Naive B cell (primary cell): ENCODE results near the gene TFAP2A. TPM values are rescaled to one million over a fixed set of nuclear protein-coding genes. Genes with fewer than 3 reads are reported as not detected.

ENCODE experiments used
- ATAC-seq, 2 donors: fragments of 150-1000 bp; cut with Tn5 transposase; 2 replicates each; pipeline ENCODE4 v1.10.0; 2021; ENCODE audit warnings: low read depth in 2 of 2, mild to moderate bottlenecking in 2 of 2, moderate library complexity in 2 of 2
- DNase-seq: peaks from one replicate; pipeline ENCODE4 v3.0.0; 2022
- H3K27ac Mint-ChIP-seq, 6 donors: one replicate each; pipeline ENCODE4 v1.8.0; 2020 to 2022; ENCODE audit warnings: mild to moderate bottlenecking in 6 of 6, mixed read lengths in 6 of 6, moderate library complexity in 5 of 6, inconsistent platforms in 2 of 6
- H3K27me3 Mint-ChIP-seq, 3 donors: one replicate each; pipeline ENCODE4 v1.8.0; 2021 to 2022; ENCODE audit warnings: mixed read lengths in 3 of 3, mild to moderate bottlenecking in 1 of 3
- H3K36me3 Mint-ChIP-seq, 2 donors: one replicate each; pipeline ENCODE4 v1.8.0; 2020 to 2022; ENCODE audit warnings: mixed read lengths in 2 of 2, inconsistent platforms in 1 of 2, mild to moderate bottlenecking in 1 of 2
- H3K4me1 Mint-ChIP-seq, 3 donors: one replicate each; pipeline ENCODE4 v1.8.0; 2020 to 2022; ENCODE audit warnings: mixed read lengths in 3 of 3, inconsistent platforms in 1 of 3, mild to moderate bottlenecking in 1 of 3, moderate library complexity in 1 of 3
- H3K4me3 Mint-ChIP-seq, 8 donors: one replicate each; pipeline ENCODE4 v1.8.0; 2020 to 2022; ENCODE audit warnings: mild to moderate bottlenecking in 8 of 8, mixed read lengths in 8 of 8, moderate library complexity in 8 of 8, inconsistent platforms in 2 of 8
- H3K9me3 Mint-ChIP-seq, 7 donors: one replicate each; pipeline ENCODE4 v1.8.0; 2020 to 2022; ENCODE audit warnings: mixed read lengths in 7 of 7, mild to moderate bottlenecking in 5 of 7, inconsistent platforms in 2 of 7, moderate library complexity in 1 of 7
- polyA plus RNA-seq, 6 donors: library from polyadenylated mRNA; unstranded; fragments of 300-500 nt; fragmentation: Illumina TruSeq; gene quantifications; one replicate each; pipeline ENCODE4 v1.2.3, GENCODE V29; 2021; ENCODE audit warnings: low read depth in 6 of 6

TFAP2A gene
- polyA plus RNA-seq, 6 donors from 2014 or later, result not detected

- peak overlapping the region in 2 of 8 donors; percentile 0 to 50 for H3K4me3 Mint-ChIP-seq
Observed at GRCh38 chr6:10386756-10387654, 27.9 kb downstream of the TFAP2A start.

GRCh38 chr6:10386220-10386619, 28.7 kb downstream of the TFAP2A start:
- Mint-ChIP-seq H3K4me1 (peaks cover 5 to 14% (median 14%) of the 10 kb centered on the region in 3 donors), H3K27me3 (peaks cover 71 to 98% (median 91%) of the 10 kb centered on the region in 3 donors), H3K9me3 (peaks cover 10 to 57% (median 38%) of the 10 kb centered on the region in 7 donors), H3K36me3 (peaks cover 22 to 29% of the 10 kb centered on the region in 2 donors), H3K27ac (peak overlapping the region in 1 of 6 donors; percentile 39), H3K4me3 (peak overlapping the region in 1 of 8 donors; percentile 18)
- ATAC-seq (no peak), DNase-seq (no peak)

More at GRCh38 chr6:10386756-10387654, 27.9 kb downstream of the TFAP2A start:
- H3K4me1 Mint-ChIP-seq, result peaks cover 5 to 14% (median 13%) of the 10 kb centered on the region in 3 donors
- H3K36me3 Mint-ChIP-seq, result peaks cover 23 to 34% of the 10 kb centered on the region in 2 donors
- ATAC-seq, result no peak
- no peak for DNase-seq
- H3K9me3 Mint-ChIP-seq, result peaks cover 10 to 62% (median 41%) of the 10 kb centered on the region in 7 donors
- peaks cover 77 to 98% (median 91%) of the 10 kb centered on the region in 3 donors for H3K27me3 Mint-ChIP-seq
- peak overlapping the region in 1 of 6 donors; percentile 38 for H3K27ac Mint-ChIP-seq

- Mint-ChIP-seq H3K4me1 (peaks cover 5 to 14% (median 12%) of the 10 kb centered on the region in 3 donors), H3K9me3 (peaks cover 10 to 56% (median 36%) of the 10 kb centered on the region in 7 donors)
Observed at GRCh38 chr6:10385524-10386132, 29.2 kb downstream of the TFAP2A start.

GRCh38 chr6:10384610-10385523, 30.0 kb downstream of the TFAP2A start:
- peak overlapping the region in 4 of 6 donors; percentile 76 to 91 (median 82) for H3K27ac Mint-ChIP-seq
- H3K27me3 Mint-ChIP-seq, result peaks cover 76 to 97% (median 88%) of the 10 kb centered on the region in 3 donors
- H3K36me3 Mint-ChIP-seq, result peaks cover 15 to 27% of the 10 kb centered on the region in 2 donors
- H3K4me3 Mint-ChIP-seq, result peak overlapping the region in 2 of 8 donors; percentile 17 to 52
- H3K9me3 Mint-ChIP-seq, result peaks cover 6 to 53% (median 30%) of the 10 kb centered on the region in 7 donors
- H3K4me1 Mint-ChIP-seq, result peaks cover 5 to 12% (median 11%) of the 10 kb centered on the region in 3 donors
- DNase-seq (no peak), ATAC-seq (no peak)

More at GRCh38 chr6:10385524-10386132, 29.2 kb downstream of the TFAP2A start:
- DNase-seq, result no peak
- Mint-ChIP-seq H3K27me3 (peaks cover 76 to 98% (median 91%) of the 10 kb centered on the region in 3 donors), H3K4me3 (peak overlapping the region in 2 of 8 donors; percentile 18 to 32), H3K27ac (peak overlapping the region in 3 of 6 donors; percentile 15 to 91 (median 78)), H3K36me3 (peaks cover 22 to 29% of the 10 kb centered on the region in 2 donors)
- ATAC-seq, result no peak

- DNase-seq (no peak), ATAC-seq (no peak)
- peaks cover 72 to 90% (median 81%) of the 10 kb centered on the region in 3 donors for H3K27me3 Mint-ChIP-seq
- H3K4me1 Mint-ChIP-seq, result peaks cover 5 to 12% (median 8%) of the 10 kb centered on the region in 3 donors
- H3K9me3 Mint-ChIP-seq, result peaks cover 1 to 48% (median 25%) of the 10 kb centered on the region in 7 donors
- H3K27ac Mint-ChIP-seq, result peak overlapping the region in 4 of 6 donors; percentile 33 to 84 (median 71)
- H3K4me3 Mint-ChIP-seq, result peak overlapping the region in 3 of 8 donors; percentile 17 to 52 (median 29)
- H3K36me3 Mint-ChIP-seq, result peaks cover 8 to 23% of the 10 kb centered on the region in 2 donors
Observed at GRCh38 chr6:10384091-10384609, 30.7 kb downstream of the TFAP2A start.

- peaks cover 0 to 43% (median 22%) of the 10 kb centered on the region in 7 donors for H3K9me3 Mint-ChIP-seq
Observed at GRCh38 chr6:10383331-10384090, 31.4 kb downstream of the TFAP2A start.

GRCh38 chr6:10382728-10383330, 32.0 kb downstream of the TFAP2A start:
- H3K4me1 Mint-ChIP-seq, result peaks cover 5 to 12% (median 8%) of the 10 kb centered on the region in 3 donors
- ATAC-seq (no peak), DNase-seq (no peak)
- peaks cover 68 to 87% (median 76%) of the 10 kb centered on the region in 3 donors for H3K27me3 Mint-ChIP-seq
- peaks cover 0 to 40% (median 20%) of the 10 kb centered on the region in 7 donors for H3K9me3 Mint-ChIP-seq
- peak overlapping the region in 5 of 8 donors; percentile 9 to 73 (median 61) for H3K4me3 Mint-ChIP-seq
- peaks cover 8 to 14% of the 10 kb centered on the region in 2 donors for H3K36me3 Mint-ChIP-seq
- peak overlapping the region in 4 of 6 donors; percentile 63 to 91 (median 78) for H3K27ac Mint-ChIP-seq

More at GRCh38 chr6:10383331-10384090, 31.4 kb downstream of the TFAP2A start:
- Mint-ChIP-seq H3K27ac (peak overlapping the region in 4 of 6 donors; percentile 63 to 91 (median 86)), H3K36me3 (peaks cover 8 to 16% of the 10 kb centered on the region in 2 donors), H3K4me1 (peaks cover 5 to 12% (median 8%) of the 10 kb centered on the region in 3 donors), H3K4me3 (peak overlapping the region in 3 of 8 donors; percentile 16 to 73 (median 64)), H3K27me3 (peaks cover 68 to 87% (median 76%) of the 10 kb centered on the region in 3 donors)
- DNase-seq (no peak), ATAC-seq (no peak)

- peaks cover 5 to 12% (median 8%) of the 10 kb centered on the region in 3 donors for H3K4me1 Mint-ChIP-seq
- ATAC-seq (no peak), DNase-seq (no peak)
- peaks cover 8 to 14% of the 10 kb centered on the region in 2 donors for H3K36me3 Mint-ChIP-seq
- peak overlapping the region in 5 of 8 donors; percentile 20 to 73 (median 62) for H3K4me3 Mint-ChIP-seq
- H3K27me3 Mint-ChIP-seq, result peaks cover 67 to 87% (median 76%) of the 10 kb centered on the region in 3 donors
- peaks cover 0 to 37% (median 20%) of the 10 kb centered on the region in 7 donors for H3K9me3 Mint-ChIP-seq
- peak overlapping the region in 4 of 6 donors; percentile 63 to 91 (median 78) for H3K27ac Mint-ChIP-seq
Observed at GRCh38 chr6:10382322-10382721, 32.6 kb downstream of the TFAP2A start.

GRCh38 chr6:10381830-10382208, 33.1 kb downstream of the TFAP2A start:
- DNase-seq, result no peak
- Mint-ChIP-seq H3K4me3 (peak overlapping the region in 3 of 8 donors; percentile 44 to 73 (median 51)), H3K4me1 (peaks cover 5 to 12% (median 8%) of the 10 kb centered on the region in 3 donors), H3K27ac (peak overlapping the region in 2 of 6 donors; percentile 87 to 91), H3K27me3 (peaks cover 67 to 87% (median 76%) of the 10 kb centered on the region in 3 donors), H3K36me3 (peaks cover 8 to 12% of the 10 kb centered on the region in 2 donors), H3K9me3 (peaks cover 0 to 35% (median 20%) of the 10 kb centered on the region in 7 donors)
- ATAC-seq, result no peak

- peaks cover 61 to 82% (median 71%) of the 10 kb centered on the region in 3 donors for H3K27me3 Mint-ChIP-seq
- ATAC-seq (no peak), DNase-seq (no peak)
- no peak overlapping the region for H3K4me3 Mint-ChIP-seq
- H3K4me1 Mint-ChIP-seq, result peaks cover 5 to 12% (median 8%) of the 10 kb centered on the region in 3 donors
- H3K9me3 Mint-ChIP-seq, result peaks cover 0 to 33% (median 17%) of the 10 kb centered on the region in 7 donors
- H3K27ac Mint-ChIP-seq, result peak overlapping the region in 3 of 6 donors; percentile 30 to 64 (median 53)
- peaks cover 7 to 8% of the 10 kb centered on the region in 2 donors for H3K36me3 Mint-ChIP-seq
Observed at GRCh38 chr6:10381133-10381829, 33.6 kb downstream of the TFAP2A start.
